ENCODE results near the gene RPS19BP1. TPM values are rescaled to one million over a fixed set of nuclear protein-coding genes. Genes with fewer than 3 reads are reported as not detected.

RPS19BP1 gene
- total and polyA plus RNA-seq, 2 donors, result 20.0 to 147 TPM

GRCh38 chr22:39490966-39491680, 41.4 kb downstream of the RPS19BP1 start:
- DNase-seq (ENCODE audit: extremely low spot score), result no peak
- WGBS, result 86% methylated on average over 9 of the region's 9 CpGs
- Histone ChIP-seq H3K36me3 (ENCODE audit: insufficient read depth) (no peaks in the 10 kb centered on the region), H3K4me3 (ENCODE audit: low read depth, low read length) (no peak overlapping the region), H3K27ac (ENCODE audit: low read depth) (no peak overlapping the region), H3K4me1 (ENCODE audit: insufficient read depth) (no peaks in the 10 kb centered on the region)

- Histone ChIP-seq H3K4me3 (ENCODE audit: low read depth, low read length) (no peak overlapping the region), H3K36me3 (ENCODE audit: insufficient read depth) (no peaks in the 10 kb centered on the region), H3K27ac (ENCODE audit: low read depth) (no peak overlapping the region), H3K4me1 (ENCODE audit: insufficient read depth) (no peaks in the 10 kb centered on the region)
- DNase-seq (ENCODE audit: extremely low spot score), result no peak
- WGBS, result 44% methylated on average over 13 of the region's 13 CpGs
Observed at GRCh38 chr22:39490135-39490798, 42.3 kb downstream of the RPS19BP1 start.

GRCh38 chr22:39489094-39490068, 43.2 kb downstream of the RPS19BP1 start:
- H3K4me1 ChIP-seq (ENCODE audit: insufficient read depth), result no peaks in the 10 kb centered on the region
- H3K36me3 ChIP-seq (ENCODE audit: insufficient read depth), result no peaks in the 10 kb centered on the region
- no peak overlapping the region for H3K27ac ChIP-seq (ENCODE audit: low read depth)
- no peak for DNase-seq (ENCODE audit: extremely low spot score)
- WGBS, result 85% methylated on average over 17 of the region's 17 CpGs
- no peak overlapping the region for H3K4me3 ChIP-seq (ENCODE audit: low read depth, low read length)

- Histone ChIP-seq H3K4me1 (ENCODE audit: insufficient read depth) (no peaks in the 10 kb centered on the region), H3K27ac (ENCODE audit: low read depth) (no peak overlapping the region), H3K4me3 (ENCODE audit: low read depth, low read length) (no peak overlapping the region), H3K36me3 (ENCODE audit: insufficient read depth) (no peaks in the 10 kb centered on the region)
- no peak for DNase-seq (ENCODE audit: extremely low spot score)
- 95% methylated on average over 39 of the region's 39 CpGs for WGBS
Observed at GRCh38 chr22:39488563-39489083, 43.9 kb downstream of the RPS19BP1 start.

- no peaks in the 10 kb centered on the region for H3K4me1 ChIP-seq (ENCODE audit: insufficient read depth)
- no peak overlapping the region for H3K4me3 ChIP-seq (ENCODE audit: low read depth, low read length)
- WGBS, result 97% methylated on average over 70 of the region's 70 CpGs
- H3K36me3 ChIP-seq (ENCODE audit: insufficient read depth), result no peaks in the 10 kb centered on the region
- no peak overlapping the region for H3K27ac ChIP-seq (ENCODE audit: low read depth)
- no peak for DNase-seq (ENCODE audit: extremely low spot score)
Observed at GRCh38 chr22:39487826-39488520, 44.6 kb downstream of the RPS19BP1 start.

GRCh38 chr22:39486951-39487825, 45.4 kb downstream of the RPS19BP1 start:
- Histone ChIP-seq H3K27ac (ENCODE audit: low read depth) (no peak overlapping the region), H3K36me3 (ENCODE audit: insufficient read depth) (no peaks in the 10 kb centered on the region), H3K4me1 (ENCODE audit: insufficient read depth) (no peaks in the 10 kb centered on the region), H3K4me3 (ENCODE audit: low read depth, low read length) (no peak overlapping the region)
- WGBS, result 83% methylated on average over 45 of the region's 45 CpGs
- no peak for DNase-seq (ENCODE audit: extremely low spot score)

GRCh38 chr22:39482768-39483167, 49.8 kb downstream of the RPS19BP1 start:
- no peak for DNase-seq (ENCODE audit: extremely low spot score)
- Histone ChIP-seq H3K4me1 (ENCODE audit: insufficient read depth) (no peaks in the 10 kb centered on the region), H3K27ac (ENCODE audit: low read depth) (no peak overlapping the region), H3K4me3 (ENCODE audit: low read depth, low read length) (no peak overlapping the region), H3K36me3 (ENCODE audit: insufficient read depth) (no peaks in the 10 kb centered on the region)
- 88% methylated on average over 3 of the region's 3 CpGs for WGBS

- DNase-seq (ENCODE audit: extremely low spot score), result no peak
- H3K27ac ChIP-seq (ENCODE audit: low read depth), result no peak overlapping the region
- no peaks in the 10 kb centered on the region for H3K36me3 ChIP-seq (ENCODE audit: insufficient read depth)
- H3K4me1 ChIP-seq (ENCODE audit: insufficient read depth), result no peaks in the 10 kb centered on the region
- 90% methylated on average over 5 of the region's 5 CpGs for WGBS
- no peak overlapping the region for H3K4me3 ChIP-seq (ENCODE audit: low read depth, low read length)
Observed at GRCh38 chr22:39481595-39481994, 51.0 kb downstream of the RPS19BP1 start.

- DNase-seq (ENCODE audit: extremely low spot score), result no peak
- 93% methylated on average over 16 of the region's 16 CpGs for WGBS
- Histone ChIP-seq H3K36me3 (ENCODE audit: insufficient read depth) (no peaks in the 10 kb centered on the region), H3K27ac (ENCODE audit: low read depth) (no peak overlapping the region), H3K4me1 (ENCODE audit: insufficient read depth) (no peaks in the 10 kb centered on the region), H3K4me3 (ENCODE audit: low read depth, low read length) (no peak overlapping the region)
Observed at GRCh38 chr22:39481054-39481453, 51.5 kb downstream of the RPS19BP1 start.

- no peaks in the 10 kb centered on the region for H3K4me1 ChIP-seq (ENCODE audit: insufficient read depth)
- H3K4me3 ChIP-seq (ENCODE audit: low read depth, low read length), result no peak overlapping the region
- no peaks in the 10 kb centered on the region for H3K36me3 ChIP-seq (ENCODE audit: insufficient read depth)
- no peak for DNase-seq (ENCODE audit: extremely low spot score)
- no peak overlapping the region for H3K27ac ChIP-seq (ENCODE audit: low read depth)
- WGBS, result 95% methylated on average over 1 of the region's 1 CpG
Observed at GRCh38 chr22:39480557-39480956, 52.0 kb downstream of the RPS19BP1 start.

- WGBS, result 88% methylated on average over 3 of the region's 3 CpGs
- Histone ChIP-seq H3K4me1 (ENCODE audit: insufficient read depth) (no peaks in the 10 kb centered on the region), H3K4me3 (ENCODE audit: low read depth, low read length) (no peak overlapping the region), H3K27ac (ENCODE audit: low read depth) (no peak overlapping the region), H3K36me3 (ENCODE audit: insufficient read depth) (no peaks in the 10 kb centered on the region)
- no peak for DNase-seq (ENCODE audit: extremely low spot score)
Observed at GRCh38 chr22:39479254-39479653, 53.3 kb downstream of the RPS19BP1 start.
